ENCODE data around the gene CYP19A1.

Gene CYP19A1

DNA sequence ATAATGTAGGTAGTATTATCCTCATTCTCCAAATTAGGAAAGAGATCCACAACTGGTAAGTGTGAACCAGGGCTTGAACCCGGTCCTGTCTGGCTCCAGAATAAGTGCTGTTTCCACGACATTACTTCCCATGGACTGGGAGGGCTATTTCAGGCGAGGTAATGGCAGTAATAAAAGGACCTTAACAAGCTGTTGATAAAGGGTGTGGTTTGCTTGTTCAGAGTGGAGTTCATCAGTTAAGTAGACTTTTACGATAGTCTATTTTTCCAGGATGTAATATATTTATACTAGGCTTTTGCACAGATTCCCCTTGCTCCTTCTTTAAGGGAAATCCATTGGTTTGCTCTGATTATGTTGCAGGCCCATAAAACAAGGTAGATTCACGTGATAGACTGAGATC lies 155.3 kb downstream of the CYP19A1 start:
- no peak for DNase-seq (ENCODE audit: low spot score)

DNA sequence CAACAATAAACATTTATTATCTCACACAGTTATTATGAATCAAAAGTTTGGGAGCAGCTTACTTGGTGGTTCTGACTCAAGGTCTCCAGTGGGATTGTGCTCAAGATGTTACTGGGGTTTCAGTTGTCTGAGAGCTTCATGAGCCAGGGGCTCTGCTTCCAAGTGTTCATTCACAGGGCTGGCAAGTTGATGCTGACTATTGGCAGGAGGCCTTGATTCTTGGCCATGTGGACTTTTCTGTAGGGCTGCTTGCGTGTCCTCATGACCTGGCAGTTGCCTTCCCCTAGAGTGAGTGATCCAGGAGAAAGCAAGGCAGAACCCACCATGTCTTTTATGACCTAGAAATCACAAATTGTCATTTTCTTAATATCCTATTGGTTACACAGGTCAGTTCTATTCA lies 156.5 kb downstream of the CYP19A1 start:
- DNase-seq (ENCODE audit: low spot score) = no peak

DNA sequence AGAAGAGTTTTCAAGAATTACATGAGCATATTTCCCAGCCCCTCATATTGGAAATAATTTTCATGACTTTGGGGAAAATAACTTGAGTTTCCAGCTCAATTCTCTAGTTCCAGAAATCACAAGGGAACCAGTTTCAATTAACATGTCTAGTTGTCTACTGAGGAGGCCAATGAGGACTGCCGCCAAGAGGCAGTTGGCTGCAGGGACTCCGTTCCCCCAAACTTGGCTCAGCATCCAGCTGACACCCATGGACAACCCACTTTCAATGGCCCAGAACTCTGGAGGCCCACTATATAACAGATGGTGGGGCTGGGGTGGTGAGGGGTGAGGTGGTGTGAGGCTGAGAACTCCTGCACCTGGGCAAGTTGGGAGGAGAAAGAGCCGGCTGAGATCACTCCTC lies 157.2 kb downstream of the CYP19A1 start:
- DNase-seq (ENCODE audit: low spot score) = no peak

DNA sequence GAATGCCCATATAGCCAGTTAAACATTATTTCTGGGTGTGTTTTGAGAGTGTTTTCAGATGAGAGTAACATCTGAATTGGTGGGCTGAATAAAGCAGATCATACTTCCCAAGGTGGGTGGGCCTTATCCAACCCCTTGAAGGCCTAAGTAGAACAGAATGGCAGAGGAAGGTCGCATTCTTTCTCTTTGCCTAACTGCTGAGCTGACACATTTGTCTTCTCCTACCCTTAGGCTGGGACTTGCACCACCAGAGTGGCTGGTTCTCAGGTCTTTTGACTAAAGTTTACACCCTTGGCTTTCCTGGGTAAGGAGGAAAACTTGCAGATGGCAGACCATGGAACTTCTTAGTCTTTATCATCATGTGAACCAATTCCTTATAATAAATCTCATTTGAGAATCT lies 157.9 kb downstream of the CYP19A1 start:
- no peak for DNase-seq (ENCODE audit: low spot score)

DNA sequence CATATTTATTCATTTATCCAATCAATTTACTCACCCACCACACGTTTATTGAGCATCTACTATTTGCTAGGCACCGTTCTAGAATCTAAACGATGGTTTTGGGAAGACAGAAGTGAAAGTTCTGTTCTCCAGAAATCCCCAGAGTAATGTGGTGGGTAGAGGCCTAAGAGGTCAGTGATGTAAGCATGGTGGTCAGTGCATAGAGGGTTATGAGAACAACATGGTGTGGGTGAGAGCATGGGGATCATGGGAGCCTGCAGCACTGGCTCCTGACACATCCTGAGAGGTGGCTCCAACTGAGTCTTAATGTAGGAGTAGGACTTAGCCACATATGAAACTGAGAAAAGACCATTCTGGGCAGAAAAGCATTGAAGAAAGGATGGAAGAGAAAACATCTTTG lies 158.4 kb downstream of the CYP19A1 start:
- no peak for DNase-seq (ENCODE audit: low spot score)

DNA sequence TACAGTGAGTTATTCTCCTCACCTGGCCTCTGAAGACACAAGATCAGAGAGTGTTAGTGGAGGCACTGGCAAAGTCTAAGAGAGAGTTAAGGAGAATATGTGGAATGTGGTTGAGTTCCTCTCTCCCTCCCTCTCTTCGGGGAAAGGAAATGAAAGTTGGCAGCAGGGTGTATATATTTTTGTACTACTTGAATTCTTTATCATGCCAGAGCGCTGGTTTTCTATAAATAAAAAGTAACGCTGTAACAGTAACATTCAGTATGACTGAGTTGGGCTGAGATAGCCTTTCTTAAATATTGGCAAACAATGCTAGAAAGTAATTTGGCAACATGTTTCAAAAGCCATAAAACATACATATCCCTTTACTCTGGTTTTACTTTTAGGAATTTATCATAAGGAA lies 166.2 kb downstream of the CYP19A1 start:
- no peak for DNase-seq (ENCODE audit: low spot score)

DNA sequence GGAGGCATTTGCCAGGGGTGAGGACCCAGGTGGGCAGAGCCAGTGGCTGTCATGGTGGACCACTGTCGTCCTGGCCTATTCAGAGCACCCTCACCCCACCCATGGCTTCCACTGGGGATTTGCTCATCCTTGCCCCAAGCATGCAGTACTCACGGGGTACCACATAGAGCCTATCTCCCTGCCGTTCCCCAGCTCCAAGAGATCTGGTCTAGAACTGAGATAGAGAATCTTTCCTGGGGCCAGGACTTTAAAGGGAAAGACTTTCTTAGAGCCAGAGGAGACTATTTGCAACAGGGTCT lies 166.8 kb downstream of the CYP19A1 start:
- DNase-seq (ENCODE audit: low spot score) = no peak

DNA sequence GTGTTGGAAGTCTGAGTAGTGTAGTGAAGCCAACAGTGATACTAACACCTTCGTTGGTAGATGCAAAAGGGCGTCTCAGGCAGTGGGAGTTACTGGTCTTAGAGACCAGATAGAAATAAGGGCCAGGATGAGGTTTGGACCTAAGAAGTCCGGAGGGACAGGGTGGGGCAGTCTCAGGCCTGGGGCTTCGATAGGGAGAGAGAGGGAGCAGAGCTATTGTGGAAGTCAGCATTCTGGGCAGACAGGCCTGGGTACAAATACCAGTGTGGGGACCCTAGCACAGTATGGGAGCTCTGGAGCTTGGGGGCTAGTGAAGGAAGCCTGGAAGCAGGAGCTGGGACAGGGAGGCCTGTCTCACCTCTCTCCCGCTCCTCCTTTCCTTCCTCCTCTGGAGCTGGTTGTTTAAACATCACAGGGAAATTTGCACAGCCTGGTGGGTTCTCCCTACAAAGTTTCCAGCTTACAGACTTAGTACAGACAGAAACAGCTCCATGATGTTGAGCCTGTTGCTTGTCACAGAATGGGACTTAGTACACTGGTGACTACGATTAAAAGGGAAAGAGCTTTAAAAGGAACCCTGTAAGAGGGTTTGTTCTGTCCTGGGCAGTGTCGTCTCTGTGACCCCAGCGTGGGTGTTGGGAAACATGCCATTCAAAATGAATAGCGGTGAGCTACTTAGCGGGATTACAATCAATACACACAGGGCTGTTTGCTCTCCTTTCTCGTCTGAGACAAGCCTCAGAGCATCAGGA lies 167.3 kb downstream of the CYP19A1 start:
- no peak for DNase-seq (ENCODE audit: low spot score)

DNA sequence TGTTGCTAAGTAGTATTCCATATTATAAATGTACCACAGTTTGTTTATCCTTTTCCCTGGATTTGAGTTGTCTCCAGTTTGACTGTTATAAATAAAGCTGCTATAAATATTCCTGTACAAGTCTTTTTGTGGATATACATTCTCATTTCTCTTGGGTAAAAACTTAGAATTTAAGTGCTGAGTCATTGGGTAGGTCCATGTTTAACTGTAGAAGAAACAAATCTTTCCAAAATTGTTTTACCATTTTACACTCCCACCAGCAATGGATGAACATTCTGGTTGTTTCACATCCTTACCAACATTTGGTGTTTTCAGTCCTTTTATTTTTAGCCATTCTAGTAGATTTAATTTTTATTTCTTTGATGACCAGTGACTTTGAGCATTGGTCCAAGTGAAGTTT lies 169.7 kb downstream of the CYP19A1 start:
- DNase-seq (ENCODE audit: low spot score) = no peak

DNA sequence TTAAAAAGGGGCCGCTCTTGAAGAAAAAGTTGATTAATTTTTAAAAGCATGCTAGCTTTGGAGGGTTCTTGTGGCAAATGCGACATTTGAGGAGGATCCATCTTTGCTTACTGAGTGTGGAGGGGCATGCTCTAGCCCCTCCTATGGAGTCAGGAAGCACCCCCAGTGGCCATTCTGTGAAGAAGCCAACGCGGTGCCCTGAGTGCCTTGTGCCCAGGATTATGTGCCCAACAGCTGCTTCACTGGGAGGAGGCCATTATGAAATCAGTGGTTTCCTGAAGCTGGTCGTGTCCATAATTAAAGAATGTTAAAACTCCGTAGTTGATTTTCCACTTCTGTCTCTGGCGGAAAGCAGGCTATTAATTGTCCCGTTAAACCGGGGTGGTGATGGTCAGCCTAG lies 174.6 kb downstream of the CYP19A1 start:
- DNase-seq (ENCODE audit: low spot score) = peak; percentile 6

DNA sequence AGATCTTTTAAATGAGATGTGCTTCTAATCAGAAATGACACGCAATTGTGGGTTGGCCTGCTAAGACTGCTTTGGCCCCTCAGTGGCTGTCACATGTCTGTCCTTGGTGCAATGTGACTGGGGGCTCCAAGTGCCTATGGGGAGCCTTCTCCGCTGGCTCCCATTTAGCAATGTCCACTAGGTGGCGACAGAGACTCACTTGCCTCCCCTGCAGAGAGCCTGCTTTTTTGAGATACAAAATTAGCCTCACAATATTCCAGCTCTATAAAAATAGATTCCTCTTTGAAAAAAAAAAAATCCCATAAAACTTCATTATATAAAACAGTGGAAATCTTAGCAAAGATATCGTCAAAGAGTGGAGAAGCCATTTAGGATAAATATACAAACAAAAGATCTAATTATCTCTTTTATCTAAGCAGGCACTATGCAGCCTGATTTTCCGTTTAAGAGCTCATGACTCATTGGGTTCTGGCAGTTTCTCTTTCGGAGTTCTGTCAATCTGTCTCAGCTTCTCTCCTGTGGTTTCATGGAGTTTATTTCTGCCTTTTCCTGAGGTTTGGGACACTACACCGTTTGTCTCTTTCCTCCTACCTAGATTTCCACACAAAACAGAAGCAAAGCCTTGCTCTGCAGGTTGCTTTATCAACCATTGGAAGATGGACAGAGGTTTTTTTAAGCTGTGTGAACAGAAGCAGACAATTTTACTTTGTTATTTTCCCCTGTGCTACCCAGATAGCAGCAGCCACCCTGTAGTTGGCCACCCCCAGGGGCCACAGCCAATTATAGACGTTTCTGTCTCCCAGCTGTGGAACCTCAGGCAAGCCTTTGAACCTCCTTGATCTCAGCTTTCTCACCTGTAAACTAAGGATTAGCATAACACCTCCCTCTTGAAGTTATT lies 175.3 kb downstream of the CYP19A1 start:
- peak; percentile 79 for DNase-seq (ENCODE audit: low spot score)

DNA sequence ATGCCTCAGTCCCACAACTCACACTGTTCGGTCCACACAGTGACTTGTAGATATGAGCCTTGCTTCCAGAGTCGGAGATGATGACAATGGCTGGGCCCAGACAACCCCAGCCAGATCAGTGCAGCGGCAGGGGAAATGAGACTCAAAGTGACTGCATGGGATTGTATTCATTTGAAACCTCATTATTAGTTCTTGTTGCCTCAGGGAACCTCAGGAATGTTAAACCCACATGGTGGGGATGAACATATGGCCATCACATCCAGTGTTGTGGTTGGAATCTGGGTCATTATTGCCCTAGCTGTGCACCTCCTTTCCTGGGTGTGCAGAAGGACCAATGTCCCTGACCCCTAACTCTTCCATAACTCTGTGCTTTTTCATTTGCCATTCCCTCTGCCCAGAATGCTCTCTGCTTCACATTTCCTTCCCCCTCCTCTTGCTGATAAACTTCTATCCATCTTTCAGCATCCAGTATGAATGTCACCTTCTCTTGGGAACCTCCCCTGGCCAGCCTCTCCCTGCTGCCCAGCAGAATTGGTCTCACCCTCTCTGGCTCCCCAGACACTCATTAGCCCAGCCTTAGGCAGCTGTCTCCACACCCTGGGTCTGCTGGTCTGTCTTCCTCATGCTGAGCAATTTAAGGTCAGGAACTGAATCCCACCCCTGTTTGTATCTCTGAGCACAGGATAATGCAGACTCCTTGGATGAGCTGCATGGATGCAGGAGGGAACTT lies 176.7 kb downstream of the CYP19A1 start:
- no peak for DNase-seq (ENCODE audit: low spot score)

DNA sequence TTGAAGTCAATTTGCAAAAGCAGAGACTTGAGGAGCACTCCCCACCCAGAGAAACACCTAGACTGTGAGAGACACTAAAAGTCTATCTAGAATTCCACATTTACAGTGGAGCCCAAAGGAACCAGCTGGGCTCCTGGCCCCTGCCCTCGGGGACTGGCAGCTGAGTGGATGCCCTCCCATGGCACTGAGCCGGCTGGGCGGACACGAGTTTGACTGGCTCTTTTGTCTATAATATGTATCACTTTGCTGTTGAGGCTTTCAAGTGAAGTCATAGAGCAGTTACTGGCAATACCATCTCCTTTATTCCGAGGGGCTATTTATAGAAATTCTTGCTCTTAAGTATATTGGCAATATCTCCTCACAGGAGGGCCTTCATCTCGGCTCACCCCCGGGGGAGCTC lies 177.9 kb downstream of the CYP19A1 start:
- no peak for DNase-seq (ENCODE audit: low spot score)
